ENCODE results near the gene CPXM1.

DNA sequence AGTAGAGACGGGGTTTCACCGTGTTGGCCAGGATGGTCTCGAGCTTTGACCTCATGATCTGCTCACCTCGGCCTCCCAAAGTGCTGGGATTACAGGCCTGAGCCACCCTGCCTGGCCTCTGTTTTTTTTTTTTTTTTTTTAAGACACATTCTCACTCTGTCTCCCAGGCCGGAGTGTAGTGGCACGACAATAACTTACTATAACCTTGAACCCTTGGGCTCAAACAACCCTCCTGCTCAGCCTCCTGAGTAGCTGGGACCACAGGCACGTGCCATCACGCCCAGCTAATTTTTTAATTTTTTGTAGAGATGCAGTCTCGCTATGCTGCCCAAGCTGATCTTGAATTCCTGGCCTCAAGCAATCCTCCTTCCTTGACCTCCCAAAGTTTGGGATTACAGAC is 26.6 kb downstream of the CPXM1 start:
- TF ChIP-seq, protein P1, sequence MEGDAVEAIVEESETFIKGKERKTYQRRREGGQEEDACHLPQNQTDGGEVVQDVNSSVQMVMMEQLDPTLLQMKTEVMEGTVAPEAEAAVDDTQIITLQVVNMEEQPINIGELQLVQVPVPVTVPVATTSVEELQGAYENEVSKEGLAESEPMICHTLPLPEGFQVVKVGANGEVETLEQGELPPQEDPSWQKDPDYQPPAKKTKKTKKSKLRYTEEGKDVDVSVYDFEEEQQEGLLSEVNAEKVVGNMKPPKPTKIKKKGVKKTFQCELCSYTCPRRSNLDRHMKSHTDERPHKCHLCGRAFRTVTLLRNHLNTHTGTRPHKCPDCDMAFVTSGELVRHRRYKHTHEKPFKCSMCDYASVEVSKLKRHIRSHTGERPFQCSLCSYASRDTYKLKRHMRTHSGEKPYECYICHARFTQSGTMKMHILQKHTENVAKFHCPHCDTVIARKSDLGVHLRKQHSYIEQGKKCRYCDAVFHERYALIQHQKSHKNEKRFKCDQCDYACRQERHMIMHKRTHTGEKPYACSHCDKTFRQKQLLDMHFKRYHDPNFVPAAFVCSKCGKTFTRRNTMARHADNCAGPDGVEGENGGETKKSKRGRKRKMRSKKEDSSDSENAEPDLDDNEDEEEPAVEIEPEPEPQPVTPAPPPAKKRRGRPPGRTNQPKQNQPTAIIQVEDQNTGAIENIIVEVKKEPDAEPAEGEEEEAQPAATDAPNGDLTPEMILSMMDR (IDR thresholded peaks at IDR 0.05 in 8 of 11, conservative IDR thresholded peaks at IDR 0.05 in 3 of 11), result no peak
- no peak for TF ChIP-seq POLR2A (IDR thresholded peaks at IDR 0.05)

Data from spleen (tissue), 7 donors.